Left renal cortex interstitium (tissue), 4 donors: ENCODE data around the gene ATP1B1. TPM values are rescaled to one million over a fixed set of nuclear protein-coding genes. Genes with fewer than 3 reads are reported as not detected.

Source experiments
- DNase-seq, 4 donors: peaks; one replicate each; pipeline ENCODE4 v3.0.0-alpha.2; 2013; ENCODE audit warnings: low read depth in 4 of 4, low spot score in 2 of 4, missing footprints in 1 of 4
- polyA plus RNA-seq, 4 donors: library from polyadenylated mRNA; unstranded; fragments of 120-200 nt; gene quantifications; one replicate each; pipeline ENCODE4 v1.2.1, GENCODE V29; 2013; ENCODE audit not compliant: insufficient read length in 4 of 4

The ATP1B1 gene
- 100 to 1,000 TPM; 422 to 555 (median 490) TPM for polyA plus RNA-seq

DNA sequence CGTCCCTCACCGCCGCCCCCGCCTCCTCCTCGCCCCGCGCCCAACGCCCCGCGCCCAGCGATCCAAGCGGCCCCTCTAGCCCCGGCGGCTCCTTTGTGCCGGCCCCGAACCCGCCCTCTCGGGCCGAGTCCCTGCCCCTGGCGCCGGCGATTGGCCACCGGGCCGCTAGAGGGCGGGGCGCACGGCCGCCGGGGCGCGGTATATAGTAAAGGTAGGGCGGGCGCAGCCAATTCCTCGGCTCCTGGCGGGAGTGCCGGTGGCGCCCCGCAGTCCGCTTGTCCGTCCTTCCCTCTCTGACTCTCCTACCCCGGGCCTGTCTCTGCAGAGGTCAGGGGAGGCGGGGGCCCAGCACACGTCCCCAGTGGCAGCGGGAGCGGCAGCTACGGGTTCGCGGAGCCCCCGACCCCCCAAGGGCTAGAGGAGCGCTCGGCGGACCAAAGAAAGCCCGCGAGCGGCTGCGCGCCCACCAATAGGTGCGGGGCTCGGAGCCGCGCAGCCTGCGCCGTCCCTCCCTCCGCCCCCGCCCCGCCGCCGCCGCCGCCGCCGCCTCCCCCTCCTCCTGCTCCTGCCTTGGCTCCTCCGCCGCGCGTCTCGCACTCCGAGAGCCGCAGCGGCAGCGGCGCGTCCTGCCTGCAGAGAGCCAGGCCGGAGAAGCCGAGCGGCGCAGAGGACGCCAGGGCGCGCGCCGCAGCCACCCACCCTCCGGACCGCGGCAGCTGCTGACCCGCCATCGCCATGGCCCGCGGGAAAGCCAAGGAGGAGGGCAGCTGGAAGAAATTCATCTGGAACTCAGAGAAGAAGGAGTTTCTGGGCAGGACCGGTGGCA lies at the start of gene ATP1B1:
Gene ATP1B1 (plus strand): TSS at position 596 of the 826 bp plus-strand sequence. CDS start 140 bp downstream, at position 736.
- peak in 3 of 4 donors; percentile 73 to 86 (median 77) for DNase-seq

DNA sequence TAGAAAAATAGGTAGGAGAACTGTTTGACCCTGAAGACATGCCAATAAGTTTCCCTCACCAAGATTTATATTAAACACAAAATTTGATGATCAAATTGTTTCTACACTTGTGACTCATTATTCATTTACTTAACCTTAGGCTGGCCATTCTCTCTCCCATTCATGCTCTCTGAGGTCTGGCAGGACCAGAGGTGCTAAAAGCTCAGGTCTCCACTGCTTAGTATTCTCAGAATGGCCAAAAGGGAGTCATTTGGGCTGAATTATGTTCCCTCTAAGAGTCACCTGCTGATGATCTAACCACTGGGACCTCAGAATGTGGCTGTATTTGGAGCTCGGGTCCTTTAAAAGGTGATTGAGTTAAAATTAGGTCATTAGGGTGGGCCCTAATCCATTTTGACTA lies 47.1 kb upstream of the ATP1B1 start:
- no peak for DNase-seq

DNA sequence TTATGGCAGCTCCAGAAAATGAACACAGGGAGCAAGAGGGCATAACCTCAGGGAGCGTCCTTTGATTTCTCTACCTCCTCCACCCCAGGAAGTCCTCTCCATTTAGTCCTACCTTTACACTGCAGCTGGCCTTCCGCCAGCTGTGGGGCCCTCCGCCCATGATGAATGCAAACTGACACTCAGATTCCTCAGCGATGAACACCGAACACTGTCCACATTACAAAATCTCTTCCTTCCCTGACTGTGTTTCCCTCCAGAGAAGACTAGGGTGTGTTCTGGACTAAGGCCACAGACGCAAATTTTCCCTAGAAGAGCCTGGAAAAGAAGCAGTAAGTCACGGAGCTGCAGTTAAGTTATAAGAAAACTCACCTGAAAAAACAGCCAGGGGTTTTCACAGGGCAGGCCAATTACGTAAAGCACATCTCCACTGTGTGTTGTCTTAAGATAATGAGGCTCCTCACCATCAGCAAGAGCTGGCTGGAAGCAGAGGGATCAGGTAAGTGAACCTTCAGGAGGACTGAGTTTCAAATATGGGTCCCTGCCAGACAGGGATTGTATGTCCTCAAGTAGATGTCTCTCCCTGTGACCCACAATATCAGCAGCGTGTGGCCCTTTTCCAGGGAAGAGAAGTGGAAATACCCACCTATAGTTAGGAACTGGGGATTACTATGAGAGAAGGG lies 46.3 kb upstream of the ATP1B1 start:
- DNase-seq = no peak

DNA sequence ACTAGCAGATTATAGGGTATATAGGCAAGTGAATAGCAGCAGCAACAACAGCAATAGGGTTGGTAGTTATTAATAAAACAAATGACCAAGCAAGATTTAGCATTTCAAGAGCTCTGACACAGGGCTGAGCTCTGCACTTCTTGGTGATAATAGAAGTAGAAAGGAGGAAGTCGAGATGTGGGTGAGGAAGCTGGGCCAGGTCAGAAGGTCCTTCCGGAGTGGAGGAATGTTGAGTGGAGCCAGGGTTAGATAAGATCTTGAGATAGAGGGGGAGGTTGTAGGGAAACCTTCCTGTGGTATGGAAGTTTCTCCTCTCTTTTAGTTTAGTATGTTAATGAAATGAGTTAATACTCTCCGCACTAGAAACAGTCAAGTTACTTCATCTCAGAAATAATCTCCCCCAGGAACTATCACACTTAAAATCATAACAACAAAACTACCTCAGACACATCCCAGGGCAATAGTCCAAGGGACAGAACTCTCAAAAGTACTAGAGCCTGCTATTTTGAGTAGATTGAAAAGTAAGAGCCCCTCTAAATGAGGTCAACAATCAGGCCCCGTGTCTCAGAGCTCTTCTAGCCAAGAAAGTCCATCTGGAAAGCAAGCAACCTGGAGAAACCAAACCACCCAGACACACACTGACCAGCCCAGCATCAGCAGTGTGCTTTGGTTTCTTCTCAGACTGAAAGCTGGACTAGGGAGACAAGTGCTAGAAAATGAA lies 45.4 kb upstream of the ATP1B1 start:
- DNase-seq = no peak

GRCh38 chr1:169062152-169062551 lies 44.3 kb upstream of the ATP1B1 start:
- no peak for DNase-seq

DNA sequence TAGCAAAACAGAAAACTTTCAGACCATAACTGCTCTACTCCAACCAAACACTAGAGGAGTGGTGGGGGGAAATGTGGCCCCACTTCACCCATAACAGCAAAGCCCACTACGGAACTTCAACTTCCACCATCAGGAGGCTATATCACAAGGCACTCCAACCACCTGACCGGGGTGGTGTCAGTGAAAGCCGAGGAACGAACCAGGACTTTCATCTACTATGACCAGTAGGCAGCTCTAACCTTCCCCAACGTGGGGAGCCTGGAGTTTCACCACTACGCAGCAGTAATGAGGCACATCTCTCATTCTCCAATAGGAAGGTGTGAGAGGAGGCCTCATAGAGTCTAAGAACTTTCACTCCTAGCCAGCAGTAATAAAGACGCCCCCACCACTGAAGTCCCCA lies 42.4 kb upstream of the ATP1B1 start:
- DNase-seq = no peak

- DNase-seq = no peak
These were observed 35.9 kb upstream of the ATP1B1 start for GRCh38 chr1:169070547-169070946.

DNA sequence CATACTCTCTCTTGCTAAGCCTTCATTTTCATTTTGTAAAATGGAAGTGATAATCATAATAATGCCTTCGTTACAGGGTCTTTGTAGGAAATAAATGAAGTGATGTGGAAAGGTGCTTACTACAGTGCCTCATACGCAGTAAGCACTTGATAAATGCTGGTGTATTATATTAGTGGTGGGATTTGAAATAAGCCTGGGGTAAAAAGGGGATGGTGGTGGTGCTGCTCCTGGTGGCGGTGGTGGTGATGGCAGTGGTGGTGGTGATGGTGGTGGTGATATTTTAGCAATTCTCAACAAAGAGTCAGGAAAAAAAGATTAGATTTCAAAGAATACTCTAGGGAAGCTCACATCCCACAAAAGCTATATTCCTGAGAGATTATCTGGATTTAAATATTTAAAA lies 35.5 kb upstream of the ATP1B1 start:
- no peak for DNase-seq

DNA sequence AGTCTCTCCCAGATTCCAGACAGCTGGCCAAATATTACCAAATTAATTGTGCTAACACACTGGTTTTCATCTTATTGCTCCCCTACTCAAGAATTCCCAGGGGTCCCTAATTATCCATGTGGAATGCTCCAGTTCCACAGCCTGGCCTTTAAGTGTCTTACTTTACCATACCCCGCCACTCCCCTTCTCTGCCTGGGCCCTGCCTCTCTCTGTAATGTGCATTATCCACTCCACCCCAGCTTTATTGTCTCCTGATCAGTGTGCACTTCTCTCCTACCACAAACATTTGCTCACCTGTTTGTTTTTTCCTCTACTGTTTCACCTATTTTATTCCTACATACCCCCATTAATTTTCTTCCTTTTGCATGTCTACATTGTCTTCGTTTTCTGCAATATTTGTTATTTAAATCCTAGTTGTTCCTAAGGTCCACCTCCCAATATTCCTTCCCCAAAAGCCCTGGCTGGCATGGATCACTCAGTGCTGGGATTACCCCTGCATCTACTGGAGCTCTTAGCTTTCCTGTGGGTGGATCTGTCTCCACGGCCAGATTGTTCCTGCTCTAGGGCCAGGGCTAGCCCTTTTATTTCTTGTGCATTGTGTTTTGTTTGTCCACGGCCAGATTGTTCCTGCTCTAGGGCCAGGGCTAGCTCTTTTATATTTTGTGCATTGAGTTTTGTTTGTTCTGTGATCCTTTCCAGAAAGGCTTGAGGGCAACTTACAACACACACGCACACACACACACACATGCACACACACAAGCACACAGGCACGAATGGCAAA lies 33.4 kb upstream of the ATP1B1 start:
- DNase-seq = no peak

DNA sequence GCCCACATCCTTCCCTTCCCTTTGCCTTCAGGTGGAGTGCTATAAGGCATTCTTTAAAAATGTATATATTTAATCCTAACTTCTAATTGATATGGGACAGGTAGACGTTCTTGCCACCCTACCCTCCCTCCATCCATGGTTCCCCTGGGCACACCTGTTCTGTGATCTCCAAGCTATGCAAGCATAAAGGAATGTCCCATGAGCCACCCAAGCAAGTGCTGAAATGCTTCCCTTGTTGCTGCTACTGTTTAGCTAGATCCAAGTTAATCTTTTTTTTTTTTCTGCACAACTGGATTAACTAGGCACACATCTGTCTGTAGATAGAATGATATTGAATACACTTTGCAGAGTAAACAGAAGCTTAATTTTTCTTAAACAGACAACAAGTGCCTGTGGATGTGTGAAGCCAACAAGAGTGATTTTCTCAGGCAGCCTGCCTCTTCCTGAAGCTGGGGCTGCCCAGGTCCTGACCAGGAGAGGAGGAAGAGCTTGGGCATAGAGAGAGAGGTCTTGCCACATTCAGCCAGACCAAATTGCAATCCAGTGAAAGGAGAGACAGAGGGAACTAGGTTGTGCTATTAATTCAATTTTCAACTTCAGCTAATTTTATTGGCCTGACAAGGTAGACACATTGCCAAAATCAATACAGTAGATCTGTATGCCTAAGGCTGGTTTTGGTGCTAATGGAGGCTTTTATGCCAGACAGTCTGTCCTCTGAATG lies 28.2 kb upstream of the ATP1B1 start:
- no peak for DNase-seq

- DNase-seq = no peak
These were observed 24.9 kb upstream of the ATP1B1 start for GRCh38 chr1:169081503-169082123.

DNA sequence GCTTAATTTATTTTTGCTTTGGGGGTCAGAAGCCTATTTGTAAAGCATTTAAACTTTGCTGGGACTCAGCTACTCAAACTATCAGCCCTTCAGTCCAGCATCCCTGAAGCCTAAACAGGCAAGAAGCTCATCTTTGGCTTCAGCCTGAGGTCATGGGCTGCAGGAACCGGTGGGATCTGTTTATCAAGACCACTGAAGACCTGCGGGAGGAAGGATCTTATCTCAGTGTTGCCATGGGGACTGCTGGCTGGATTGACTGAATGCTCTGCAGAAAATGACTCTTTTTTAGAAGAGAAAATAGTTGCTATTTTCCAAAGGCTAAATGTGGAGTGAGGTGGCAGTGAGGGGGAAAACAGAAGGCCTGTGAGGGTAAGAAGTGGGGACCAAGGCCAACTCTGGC lies 20.6 kb upstream of the ATP1B1 start:
- DNase-seq = no peak

GRCh38 chr1:169086603-169087455 lies 19.7 kb upstream of the ATP1B1 start:
- no peak for DNase-seq

DNA sequence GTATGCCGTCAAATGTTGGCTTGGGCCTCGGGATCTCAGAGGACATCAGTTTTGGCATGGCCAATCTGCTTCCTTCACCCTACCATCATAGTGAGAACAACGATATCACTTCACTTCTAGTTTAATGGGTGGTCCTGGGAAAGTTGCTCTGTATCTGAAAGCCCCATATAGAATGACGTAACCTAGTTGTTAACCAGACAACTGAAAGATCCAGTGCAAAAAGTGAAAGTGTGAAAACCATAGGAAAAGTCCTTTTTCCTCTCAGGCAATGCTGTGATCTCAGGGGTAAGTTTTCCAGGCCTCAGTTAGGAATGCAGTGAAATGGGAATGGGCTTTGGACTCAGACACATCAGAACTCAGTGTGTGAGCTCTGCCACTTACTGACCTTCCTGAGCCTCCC lies 18.6 kb upstream of the ATP1B1 start:
- no peak for DNase-seq

- DNase-seq = no peak
These were observed 16.7 kb upstream of the ATP1B1 start for GRCh38 chr1:169089776-169090175.

DNA sequence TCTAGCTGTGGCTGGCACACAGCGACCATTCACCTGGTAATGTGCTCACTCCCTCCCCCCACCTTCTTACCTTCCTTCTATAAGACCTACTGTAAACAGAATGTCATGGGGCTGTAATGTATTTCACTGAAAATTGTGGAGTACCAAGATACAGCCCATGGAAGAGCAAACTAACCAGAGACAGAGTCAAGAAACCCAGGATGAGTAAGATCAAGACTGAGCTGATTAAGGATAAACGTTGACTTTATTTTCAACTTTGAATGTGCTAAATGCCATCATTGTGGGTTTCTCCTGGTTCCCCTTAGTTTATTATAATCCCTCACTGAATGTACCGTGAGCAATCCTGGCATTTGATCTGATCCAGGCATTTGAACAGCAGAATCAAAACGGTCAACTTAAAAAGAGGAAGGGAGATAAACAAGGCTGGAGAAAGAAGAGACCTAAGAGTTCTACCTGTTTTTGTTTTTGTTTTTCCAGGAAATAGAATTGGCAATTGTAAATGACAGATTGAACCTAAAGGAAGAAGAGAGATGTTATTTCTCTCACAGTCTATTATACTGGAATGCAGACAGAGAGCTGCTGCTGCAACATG lies 16.1 kb upstream of the ATP1B1 start:
- no peak for DNase-seq

DNA sequence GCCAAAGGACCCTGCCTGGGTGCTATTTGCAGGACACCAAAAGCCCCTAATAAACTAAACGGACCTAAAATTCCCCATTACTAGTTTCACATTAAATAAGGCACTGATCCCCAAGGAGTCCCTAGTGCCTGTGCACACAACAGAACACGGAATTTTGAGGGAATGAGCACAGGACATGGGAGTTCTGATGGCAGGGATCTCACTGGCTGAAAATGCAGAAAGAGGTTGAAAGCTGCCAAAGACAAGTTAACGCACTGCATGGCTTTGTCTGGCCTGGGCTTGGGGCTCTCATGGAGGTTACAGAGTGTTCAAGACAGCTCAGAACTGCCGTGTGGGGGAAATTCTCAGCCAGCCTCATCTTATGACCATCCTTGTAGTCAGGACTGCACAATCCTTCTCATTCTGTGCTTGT lies 15.6 kb upstream of the ATP1B1 start:
- no peak for DNase-seq

DNA sequence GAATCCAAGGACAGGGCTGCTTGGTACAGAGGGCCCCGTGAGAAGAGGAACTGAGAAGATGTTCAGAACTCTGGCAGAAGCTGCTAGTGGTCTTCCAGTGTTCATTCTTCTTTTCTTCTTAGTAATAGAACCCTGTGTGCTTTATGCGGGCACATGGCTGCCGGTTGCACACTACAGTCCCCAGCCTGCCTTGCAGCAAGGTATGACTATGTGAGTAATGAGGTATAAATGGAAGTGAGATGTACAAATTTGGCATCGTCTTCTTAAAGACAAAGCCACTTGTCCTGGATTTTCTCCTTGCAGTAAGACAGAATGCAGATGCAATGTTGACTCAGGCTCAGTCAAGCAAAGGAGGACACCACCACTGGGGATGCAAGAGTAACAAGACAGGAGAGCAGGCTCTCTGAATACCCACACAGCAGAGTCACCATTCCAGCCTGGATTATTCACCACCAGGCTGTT lies 15.0 kb upstream of the ATP1B1 start:
- DNase-seq = no peak
